OCI-LY3 (cell line): ENCODE data around the gene C11orf21.

ENCODE experiments used
- H2AFZ ChIP-seq: fragments of 200-600, 300-600 bp; shearing (Covaris generic); 2 replicates; pipeline ENCODE4 v1.6.0; 2014; ENCODE audit warnings: antibody characterized with exemption, low read depth, low read length
- H3K27ac ChIP-seq: fragments of 200-600, 300-600 bp; sonication (generic); 2 replicates; pipeline ENCODE4 v1.5.1; 2014; ENCODE audit warnings: mild to moderate bottlenecking, low read length, moderate library complexity, mixed read lengths
- H3K27me3 ChIP-seq: fragments of 200-600, 300-600 bp; sonication (generic); 2 replicates; pipeline ENCODE4 v1.6.1; 2014; ENCODE audit warnings: low read depth, low read length, mixed read lengths
- H3K36me3 ChIP-seq: fragments of 200-600, 300-600 bp; sonication (generic); replicated peaks from 2 replicates; pipeline ENCODE3; 2014; ENCODE audit warnings: low read depth, low read length, mixed read lengths
- H3K4me1 ChIP-seq: fragments of 300-600, 200-600 bp; sonication (generic); 2 replicates; pipeline ENCODE4 v1.6.1; 2014; ENCODE audit warnings: low read length, mixed read lengths
- H3K4me2 ChIP-seq: fragments of 200-600, 300-600 bp; sonication (generic); 2 replicates; pipeline ENCODE4 v1.6.1; 2014; ENCODE audit warnings: low read length, mixed read lengths
- H3K4me3 ChIP-seq: fragments of 300-600, 200-600 bp; sonication (generic); 2 replicates; pipeline ENCODE4 v1.5.1; 2014; ENCODE audit warnings: antibody characterized with exemption, mild to moderate bottlenecking, low read length, moderate library complexity
- H3K79me2 ChIP-seq: fragments of 300-600, 200-600 bp; shearing (Covaris generic); 2 replicates; pipeline ENCODE4 v1.6.1; 2014; ENCODE audit warnings: mild to moderate bottlenecking, low read length, mixed read lengths
- H3K9ac ChIP-seq: fragments of 300-600, 200-600 bp; shearing (Covaris generic); 2 replicates; pipeline ENCODE4 v1.6.0; 2014; ENCODE audit warnings: mild to moderate bottlenecking, low read length, moderate library complexity
- H3K9me3 ChIP-seq: fragments of 200-600, 300-600 bp; shearing (Covaris generic); 2 replicates; pipeline ENCODE4 v1.6.1; 2014; ENCODE audit warnings: low read length, mixed read lengths; ENCODE audit not compliant: insufficient read depth
- H4K20me1 ChIP-seq: fragments of 200-600, 300-600 bp; sonication (generic); 2 replicates; pipeline ENCODE4 v1.6.1; 2016; ENCODE audit warnings: low read length, mixed read lengths; ENCODE audit not compliant: insufficient read depth
- EZH2phosphoT487 ChIP-seq: fragments of 200-600 bp; shearing (Covaris generic); IDR thresholded peaks from 2 replicates; pipeline ENCODE4 v1.6.1; 2018; ENCODE audit warnings: antibody characterized with exemption, mixed run types, low read depth
- TF ChIP-seq, protein P1 (sequence below): fragments of 200-600, 300-600 bp; sonication (generic); IDR thresholded peaks from 2 replicates; pipeline ENCODE4 v1.5.1; 2014; ENCODE audit warnings: antibody characterized with exemption, low read length, low read depth

Gene C11orf21

GRCh38 chr11:2248762-2249161 is 53.0 kb downstream of the C11orf21 start:
- H3K4me2 ChIP-seq = no peak overlapping the region
- no peak for TF ChIP-seq EZH2phosphoT487
- TF ChIP-seq, protein P1, sequence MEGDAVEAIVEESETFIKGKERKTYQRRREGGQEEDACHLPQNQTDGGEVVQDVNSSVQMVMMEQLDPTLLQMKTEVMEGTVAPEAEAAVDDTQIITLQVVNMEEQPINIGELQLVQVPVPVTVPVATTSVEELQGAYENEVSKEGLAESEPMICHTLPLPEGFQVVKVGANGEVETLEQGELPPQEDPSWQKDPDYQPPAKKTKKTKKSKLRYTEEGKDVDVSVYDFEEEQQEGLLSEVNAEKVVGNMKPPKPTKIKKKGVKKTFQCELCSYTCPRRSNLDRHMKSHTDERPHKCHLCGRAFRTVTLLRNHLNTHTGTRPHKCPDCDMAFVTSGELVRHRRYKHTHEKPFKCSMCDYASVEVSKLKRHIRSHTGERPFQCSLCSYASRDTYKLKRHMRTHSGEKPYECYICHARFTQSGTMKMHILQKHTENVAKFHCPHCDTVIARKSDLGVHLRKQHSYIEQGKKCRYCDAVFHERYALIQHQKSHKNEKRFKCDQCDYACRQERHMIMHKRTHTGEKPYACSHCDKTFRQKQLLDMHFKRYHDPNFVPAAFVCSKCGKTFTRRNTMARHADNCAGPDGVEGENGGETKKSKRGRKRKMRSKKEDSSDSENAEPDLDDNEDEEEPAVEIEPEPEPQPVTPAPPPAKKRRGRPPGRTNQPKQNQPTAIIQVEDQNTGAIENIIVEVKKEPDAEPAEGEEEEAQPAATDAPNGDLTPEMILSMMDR = no peak

GRCh38 chr11:2248242-2248641 is 53.5 kb downstream of the C11orf21 start:
- H3K4me1 ChIP-seq = no peaks in the 10 kb centered on the region
- TF ChIP-seq EZH2phosphoT487 = no peak
- TF ChIP-seq, protein P1 = no peak

More at GRCh38 chr11:2248762-2249161, 53.0 kb downstream of the C11orf21 start:
- peaks cover 18% of the 10 kb centered on the region for H3K27me3 ChIP-seq
- no peaks in the 10 kb centered on the region for H3K36me3 ChIP-seq
- no peaks in the 10 kb centered on the region for H4K20me1 ChIP-seq
- H3K4me1 ChIP-seq = no peaks in the 10 kb centered on the region
- H3K9ac ChIP-seq = no peak overlapping the region
- H3K9me3 ChIP-seq = no peaks in the 10 kb centered on the region
- no peak overlapping the region for H3K4me3 ChIP-seq
- no peak overlapping the region for H2AFZ ChIP-seq
- H3K27ac ChIP-seq = no peak overlapping the region
- H3K79me2 ChIP-seq = no peaks in the 10 kb centered on the region

GRCh38 chr11:2247496-2247895 is 54.2 kb downstream of the C11orf21 start:
- Histone ChIP-seq H3K27me3 (peaks cover 21% of the 10 kb centered on the region), H3K4me1 (no peaks in the 10 kb centered on the region), H3K36me3 (no peaks in the 10 kb centered on the region), H4K20me1 (no peaks in the 10 kb centered on the region), H3K4me2 (no peak overlapping the region), H3K4me3 (no peak overlapping the region), H3K79me2 (no peaks in the 10 kb centered on the region), H3K9me3 (no peaks in the 10 kb centered on the region), H3K27ac (no peak overlapping the region), H3K9ac (no peak overlapping the region), H2AFZ (no peak overlapping the region)
- TF ChIP-seq, protein P1 = no peak
- no peak for TF ChIP-seq EZH2phosphoT487

More at GRCh38 chr11:2248242-2248641, 53.5 kb downstream of the C11orf21 start:
- no peak overlapping the region for H3K9ac ChIP-seq
- no peak overlapping the region for H3K4me2 ChIP-seq
- no peak overlapping the region for H3K4me3 ChIP-seq
- no peaks in the 10 kb centered on the region for H4K20me1 ChIP-seq
- H3K27ac ChIP-seq = no peak overlapping the region
- peaks cover 18% of the 10 kb centered on the region for H3K27me3 ChIP-seq
- no peaks in the 10 kb centered on the region for H3K36me3 ChIP-seq
- H3K9me3 ChIP-seq = no peaks in the 10 kb centered on the region
- no peak overlapping the region for H2AFZ ChIP-seq
- no peaks in the 10 kb centered on the region for H3K79me2 ChIP-seq
